ENCODE results near the gene FBN1.

FBN1 gene

GRCh38 chr15:48471073-48471472, 174.4 kb downstream of the FBN1 start (continued):
- TF ChIP-seq, protein P1, sequence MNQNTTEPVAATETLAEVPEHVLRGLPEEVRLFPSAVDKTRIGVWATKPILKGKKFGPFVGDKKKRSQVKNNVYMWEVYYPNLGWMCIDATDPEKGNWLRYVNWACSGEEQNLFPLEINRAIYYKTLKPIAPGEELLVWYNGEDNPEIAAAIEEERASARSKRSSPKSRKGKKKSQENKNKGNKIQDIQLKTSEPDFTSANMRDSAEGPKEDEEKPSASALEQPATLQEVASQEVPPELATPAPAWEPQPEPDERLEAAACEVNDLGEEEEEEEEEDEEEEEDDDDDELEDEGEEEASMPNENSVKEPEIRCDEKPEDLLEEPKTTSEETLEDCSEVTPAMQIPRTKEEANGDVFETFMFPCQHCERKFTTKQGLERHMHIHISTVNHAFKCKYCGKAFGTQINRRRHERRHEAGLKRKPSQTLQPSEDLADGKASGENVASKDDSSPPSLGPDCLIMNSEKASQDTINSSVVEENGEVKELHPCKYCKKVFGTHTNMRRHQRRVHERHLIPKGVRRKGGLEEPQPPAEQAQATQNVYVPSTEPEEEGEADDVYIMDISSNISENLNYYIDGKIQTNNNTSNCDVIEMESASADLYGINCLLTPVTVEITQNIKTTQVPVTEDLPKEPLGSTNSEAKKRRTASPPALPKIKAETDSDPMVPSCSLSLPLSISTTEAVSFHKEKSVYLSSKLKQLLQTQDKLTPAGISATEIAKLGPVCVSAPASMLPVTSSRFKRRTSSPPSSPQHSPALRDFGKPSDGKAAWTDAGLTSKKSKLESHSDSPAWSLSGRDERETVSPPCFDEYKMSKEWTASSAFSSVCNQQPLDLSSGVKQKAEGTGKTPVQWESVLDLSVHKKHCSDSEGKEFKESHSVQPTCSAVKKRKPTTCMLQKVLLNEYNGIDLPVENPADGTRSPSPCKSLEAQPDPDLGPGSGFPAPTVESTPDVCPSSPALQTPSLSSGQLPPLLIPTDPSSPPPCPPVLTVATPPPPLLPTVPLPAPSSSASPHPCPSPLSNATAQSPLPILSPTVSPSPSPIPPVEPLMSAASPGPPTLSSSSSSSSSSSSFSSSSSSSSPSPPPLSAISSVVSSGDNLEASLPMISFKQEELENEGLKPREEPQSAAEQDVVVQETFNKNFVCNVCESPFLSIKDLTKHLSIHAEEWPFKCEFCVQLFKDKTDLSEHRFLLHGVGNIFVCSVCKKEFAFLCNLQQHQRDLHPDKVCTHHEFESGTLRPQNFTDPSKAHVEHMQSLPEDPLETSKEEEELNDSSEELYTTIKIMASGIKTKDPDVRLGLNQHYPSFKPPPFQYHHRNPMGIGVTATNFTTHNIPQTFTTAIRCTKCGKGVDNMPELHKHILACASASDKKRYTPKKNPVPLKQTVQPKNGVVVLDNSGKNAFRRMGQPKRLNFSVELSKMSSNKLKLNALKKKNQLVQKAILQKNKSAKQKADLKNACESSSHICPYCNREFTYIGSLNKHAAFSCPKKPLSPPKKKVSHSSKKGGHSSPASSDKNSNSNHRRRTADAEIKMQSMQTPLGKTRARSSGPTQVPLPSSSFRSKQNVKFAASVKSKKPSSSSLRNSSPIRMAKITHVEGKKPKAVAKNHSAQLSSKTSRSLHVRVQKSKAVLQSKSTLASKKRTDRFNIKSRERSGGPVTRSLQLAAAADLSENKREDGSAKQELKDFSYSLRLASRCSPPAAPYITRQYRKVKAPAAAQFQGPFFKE (tag by site-specific recombination; IDR thresholded peaks at IDR 0.05; ENCODE audit: borderline replicate concordance) = no peak
- no peak for TF ChIP-seq ZNF585B (tag by site-specific recombination; IDR thresholded peaks at IDR 0.05)
- no peak for TF ChIP-seq ZNF112 (tag by site-specific recombination; IDR thresholded peaks at IDR 0.05)

DNA sequence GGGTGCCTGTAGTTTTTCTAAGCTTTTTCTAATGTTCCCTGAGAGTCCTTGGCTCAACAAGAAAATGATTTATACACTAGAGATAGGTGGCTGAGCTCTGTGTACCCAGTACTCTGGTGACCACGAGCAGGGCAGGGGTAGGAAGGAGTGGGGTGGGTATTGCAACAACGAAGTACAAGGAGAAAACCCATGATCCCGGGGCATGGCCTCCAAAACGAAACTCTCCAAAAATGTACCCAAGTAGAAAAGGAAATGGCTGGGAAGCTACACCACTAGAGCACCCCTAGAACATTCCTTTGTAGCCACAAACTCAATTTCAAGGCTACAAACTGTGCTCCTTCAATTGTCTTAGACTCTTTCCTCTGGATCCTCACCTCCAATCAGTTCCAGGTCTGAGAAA, 175.4 kb downstream of the FBN1 start:
- no peak overlapping the region for H3K4me3 ChIP-seq (ENCODE audit: low read depth, low read length)
- H3K9me3 ChIP-seq (ENCODE audit: control insufficient read depth, insufficient read depth, low read depth, low read length) = no peaks in the 10 kb centered on the region
- H3K36me3 ChIP-seq (ENCODE audit: control insufficient read depth in 2 of 2, insufficient read depth in 1 of 2, low read length in 2 of 2) = peaks cover 0 to 55% of the 10 kb centered on the region in 2 experiments; a peak in 1 of 3 replicates
- ChIA-PET CTCF (no interaction called here), POLR2A (no interaction called here)
- H3K4me1 ChIP-seq (ENCODE audit: control insufficient read depth, insufficient read depth, low read length) = no peaks in the 10 kb centered on the region
- H3K27ac ChIP-seq (ENCODE audit: extremely low read depth, low read depth, low read length) = no peak overlapping the region
- TF ChIP-seq PATZ1 (tag by site-specific recombination; IDR thresholded peaks at IDR 0.05) (no peak), ZNF175 (tag by site-specific recombination; IDR thresholded peaks at IDR 0.05) (no peak), ZNF114 (tag by site-specific recombination; IDR thresholded peaks at IDR 0.05) (no peak), ZNF341 (tag by site-specific recombination; IDR thresholded peaks at IDR 0.05; ENCODE audit: low read depth) (no peak), ZNF366 (tag by site-specific recombination; conservative IDR thresholded peaks at IDR 0.05) (no peak), SP2 (tag by site-specific recombination; IDR thresholded peaks at IDR 0.05) (no peak), ZNF473 (tag by site-specific recombination; IDR thresholded peaks at IDR 0.05) (no peak), ZNF514 (tag by site-specific recombination; IDR thresholded peaks at IDR 0.05) (no peak), ZNF843 (tag by site-specific recombination; IDR thresholded peaks at IDR 0.05) (no peak), ZNF157 (tag by site-specific recombination; IDR thresholded peaks at IDR 0.05) (no peak), PRDM6 (tag by site-specific recombination; IDR thresholded peaks at IDR 0.05) (no peak), ZBTB26 (tag by site-specific recombination; optimal IDR thresholded peaks at IDR 0.05) (no peak), ZNF10 (tag by site-specific recombination; IDR thresholded peaks at IDR 0.05) (no peak), IKZF3 (tag by site-specific recombination; IDR thresholded peaks at IDR 0.05) (no peak), ZNF555 (tag by site-specific recombination; conservative IDR thresholded peaks at IDR 0.05) (no peak), ZNF529 (tag by site-specific recombination; IDR thresholded peaks at IDR 0.05; ENCODE audit: insufficient replicate concordance) (no peak)
- TF ChIP-seq, protein P2, sequence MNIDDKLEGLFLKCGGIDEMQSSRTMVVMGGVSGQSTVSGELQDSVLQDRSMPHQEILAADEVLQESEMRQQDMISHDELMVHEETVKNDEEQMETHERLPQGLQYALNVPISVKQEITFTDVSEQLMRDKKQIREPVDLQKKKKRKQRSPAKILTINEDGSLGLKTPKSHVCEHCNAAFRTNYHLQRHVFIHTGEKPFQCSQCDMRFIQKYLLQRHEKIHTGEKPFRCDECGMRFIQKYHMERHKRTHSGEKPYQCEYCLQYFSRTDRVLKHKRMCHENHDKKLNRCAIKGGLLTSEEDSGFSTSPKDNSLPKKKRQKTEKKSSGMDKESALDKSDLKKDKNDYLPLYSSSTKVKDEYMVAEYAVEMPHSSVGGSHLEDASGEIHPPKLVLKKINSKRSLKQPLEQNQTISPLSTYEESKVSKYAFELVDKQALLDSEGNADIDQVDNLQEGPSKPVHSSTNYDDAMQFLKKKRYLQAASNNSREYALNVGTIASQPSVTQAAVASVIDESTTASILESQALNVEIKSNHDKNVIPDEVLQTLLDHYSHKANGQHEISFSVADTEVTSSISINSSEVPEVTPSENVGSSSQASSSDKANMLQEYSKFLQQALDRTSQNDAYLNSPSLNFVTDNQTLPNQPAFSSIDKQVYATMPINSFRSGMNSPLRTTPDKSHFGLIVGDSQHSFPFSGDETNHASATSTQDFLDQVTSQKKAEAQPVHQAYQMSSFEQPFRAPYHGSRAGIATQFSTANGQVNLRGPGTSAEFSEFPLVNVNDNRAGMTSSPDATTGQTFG (tag by site-specific recombination; IDR thresholded peaks at IDR 0.05; ENCODE audit: borderline replicate concordance) = no peak
- TF ChIP-seq, protein P3, sequence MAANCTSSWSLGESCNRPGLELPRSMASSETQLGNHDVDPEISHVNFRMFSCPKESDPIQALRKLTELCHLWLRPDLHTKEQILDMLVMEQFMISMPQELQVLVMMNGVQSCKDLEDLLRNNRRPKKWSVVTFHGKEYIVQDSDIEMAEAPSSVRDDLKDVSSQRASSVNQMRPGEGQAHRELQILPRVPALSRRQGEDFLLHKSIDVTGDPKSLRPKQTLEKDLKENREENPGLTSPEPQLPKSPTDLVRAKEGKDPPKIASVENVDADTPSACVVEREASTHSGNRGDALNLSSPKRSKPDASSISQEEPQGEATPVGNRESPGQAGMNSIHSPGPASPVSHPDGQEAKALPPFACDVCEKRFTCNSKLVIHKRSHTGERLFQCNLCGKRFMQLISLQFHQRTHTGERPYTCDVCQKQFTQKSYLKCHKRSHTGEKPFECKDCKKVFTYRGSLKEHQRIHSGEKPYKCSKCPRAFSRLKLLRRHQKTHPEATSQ (tag by site-specific recombination; IDR thresholded peaks at IDR 0.05) = no peak

Data from HEK293 (cell line).